CD4-positive, alpha-beta T cell treated with Interleukin-15 for 1 hour (primary cell): ENCODE results near the gene IQCE.
"Not testable (repeated sequence)": the region's sequence is repeated elsewhere in the genome, so short reads cannot be mapped to it uniquely, and the experiment has no call there.

ENCODE experiments used
- DNase-seq: peaks from one replicate; pipeline ENCODE4 v3.0.0-alpha.2; 2020

The IQCE gene

DNA sequence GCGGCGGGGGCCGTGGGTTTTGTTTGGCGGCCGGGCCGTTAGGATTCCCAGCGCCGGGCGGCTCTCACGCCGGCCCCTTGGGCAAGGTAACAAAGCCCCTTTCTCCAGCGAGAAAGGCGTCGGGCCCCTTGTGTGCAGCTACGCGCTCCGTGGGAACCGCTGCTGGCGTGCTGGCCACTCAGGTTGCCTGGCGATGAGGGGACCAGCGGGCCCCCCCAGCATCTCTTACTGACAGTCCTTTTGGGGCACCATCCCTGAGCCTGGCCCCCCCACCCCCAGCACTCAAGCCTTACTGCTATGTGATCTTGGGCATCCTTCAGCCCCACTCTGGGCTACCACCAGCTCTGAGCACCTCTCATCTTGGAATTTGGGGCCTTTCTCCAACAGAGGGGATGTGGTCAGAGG lies 37.4 kb upstream of the IQCE start:
- no peak for DNase-seq

- peak; percentile 83 for DNase-seq
These were observed 36.7 kb upstream of the IQCE start for GRCh38 chr7:2521952-2522591.

DNA sequence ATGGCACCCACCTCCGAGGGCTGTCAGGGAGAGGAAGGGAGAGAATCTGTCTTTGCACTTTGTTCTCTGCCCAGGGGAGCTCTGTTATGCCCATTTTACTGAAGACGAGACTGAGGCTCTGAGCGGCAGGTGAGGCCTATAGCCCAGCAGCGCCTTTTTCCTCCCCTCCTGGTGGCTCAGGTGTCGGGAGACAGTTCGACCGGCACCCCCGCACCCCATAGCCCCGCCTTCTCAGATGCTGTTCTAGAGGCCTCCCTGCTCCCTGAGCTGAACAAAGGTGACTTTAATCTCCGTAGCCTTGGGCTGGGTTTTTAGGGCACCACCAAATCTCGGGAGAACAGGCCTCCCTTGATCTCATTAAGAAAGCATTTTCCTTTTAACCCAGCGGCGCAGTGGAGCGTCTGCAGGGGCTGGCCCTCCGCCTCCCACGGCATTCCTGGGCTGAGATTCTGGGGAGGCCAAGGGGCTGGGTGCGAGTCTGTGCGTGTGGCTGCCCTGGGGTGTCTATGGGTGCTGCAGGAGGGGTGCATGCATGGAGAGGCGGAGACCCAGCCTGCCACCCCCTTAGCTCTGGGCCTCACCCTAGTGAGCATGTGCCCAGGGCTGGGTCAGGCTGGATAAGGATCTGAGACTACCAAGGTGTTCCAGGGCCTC lies 35.9 kb upstream of the IQCE start:
- DNase-seq: no peak

DNA sequence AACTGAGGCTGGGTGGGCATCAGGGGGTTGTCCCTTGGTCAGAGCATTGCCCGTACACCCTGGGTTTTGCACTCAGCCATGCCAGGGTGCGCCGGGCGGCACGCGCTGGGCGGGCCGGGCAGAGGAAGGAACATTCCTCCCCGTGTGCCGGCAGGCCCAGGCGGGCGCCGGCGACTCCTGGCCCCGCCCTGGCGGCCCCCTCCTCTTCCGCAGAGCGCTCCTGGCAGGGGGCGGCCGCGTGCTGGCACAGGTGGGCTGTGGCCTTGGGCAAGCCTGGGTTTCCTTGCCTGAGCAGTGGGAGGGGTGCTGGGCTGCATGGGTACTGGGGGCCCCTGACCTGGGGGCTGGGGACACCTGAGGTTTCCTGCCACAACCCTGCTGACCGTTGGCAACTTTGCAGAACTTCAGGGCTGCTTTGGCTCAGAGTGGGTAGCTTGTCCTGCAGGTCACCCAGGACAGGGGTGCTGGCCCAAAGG lies 35.3 kb upstream of the IQCE start:
- no peak for DNase-seq

GRCh38 chr7:2523941-2524807 lies 34.6 kb upstream of the IQCE start:
- no peak for DNase-seq

- no peak for DNase-seq
These were observed 33.7 kb upstream of the IQCE start for GRCh38 chr7:2524808-2525657.

DNA sequence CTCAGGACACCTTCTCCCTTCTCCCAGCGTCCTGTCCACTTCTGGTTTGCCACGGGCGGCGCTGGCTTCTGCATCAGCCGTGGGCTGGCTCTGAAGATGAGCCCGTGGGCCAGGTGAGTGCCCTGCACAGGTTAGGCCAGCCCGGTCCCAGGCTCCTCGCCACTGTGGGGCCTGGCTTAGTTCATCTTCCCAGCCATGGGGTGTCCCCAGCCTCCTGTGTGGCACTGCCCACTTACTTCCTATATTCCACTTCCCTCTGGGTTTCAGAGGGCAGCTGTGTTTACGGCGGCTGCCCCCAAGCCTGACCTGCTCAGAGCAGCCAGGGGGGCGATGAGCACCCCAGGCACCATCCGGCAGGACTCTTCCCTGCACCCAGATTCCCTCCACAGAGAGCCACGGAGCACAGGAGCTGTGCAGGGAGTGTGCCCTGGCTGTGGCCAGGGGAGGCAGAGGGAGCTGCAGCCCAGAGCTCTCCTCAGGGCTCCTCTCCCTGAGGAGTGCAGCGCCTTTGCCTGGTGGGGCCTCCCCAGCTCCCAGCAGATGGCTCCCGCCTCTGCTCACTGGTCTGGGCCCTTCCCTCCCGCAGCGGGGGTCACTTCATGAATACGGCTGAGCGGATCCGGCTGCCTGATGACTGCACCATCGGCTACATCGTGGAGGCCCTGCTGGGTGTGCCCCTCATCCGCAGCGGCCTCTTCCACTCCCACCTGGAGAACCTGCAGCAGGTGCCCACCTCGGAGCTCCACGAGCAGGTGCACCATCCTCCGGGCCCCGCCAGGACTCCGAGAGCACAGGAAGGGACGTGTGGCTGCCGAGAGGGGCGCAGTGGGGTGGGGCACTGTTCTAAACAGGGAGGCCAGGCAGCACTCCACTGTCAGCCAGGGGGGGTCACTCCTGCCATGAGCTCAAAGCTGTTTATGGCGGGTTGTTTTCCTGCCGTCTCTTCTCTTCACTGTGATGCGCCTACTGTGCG lies 32.8 kb upstream of the IQCE start:
- no peak for DNase-seq

GRCh38 chr7:2526659-2527504 lies 31.9 kb upstream of the IQCE start:
- DNase-seq: no peak

GRCh38 chr7:2527505-2528467 lies 31.0 kb upstream of the IQCE start:
- peak; percentile 58 for DNase-seq

GRCh38 chr7:2528481-2529095 lies 30.2 kb upstream of the IQCE start:
- no peak for DNase-seq

DNA sequence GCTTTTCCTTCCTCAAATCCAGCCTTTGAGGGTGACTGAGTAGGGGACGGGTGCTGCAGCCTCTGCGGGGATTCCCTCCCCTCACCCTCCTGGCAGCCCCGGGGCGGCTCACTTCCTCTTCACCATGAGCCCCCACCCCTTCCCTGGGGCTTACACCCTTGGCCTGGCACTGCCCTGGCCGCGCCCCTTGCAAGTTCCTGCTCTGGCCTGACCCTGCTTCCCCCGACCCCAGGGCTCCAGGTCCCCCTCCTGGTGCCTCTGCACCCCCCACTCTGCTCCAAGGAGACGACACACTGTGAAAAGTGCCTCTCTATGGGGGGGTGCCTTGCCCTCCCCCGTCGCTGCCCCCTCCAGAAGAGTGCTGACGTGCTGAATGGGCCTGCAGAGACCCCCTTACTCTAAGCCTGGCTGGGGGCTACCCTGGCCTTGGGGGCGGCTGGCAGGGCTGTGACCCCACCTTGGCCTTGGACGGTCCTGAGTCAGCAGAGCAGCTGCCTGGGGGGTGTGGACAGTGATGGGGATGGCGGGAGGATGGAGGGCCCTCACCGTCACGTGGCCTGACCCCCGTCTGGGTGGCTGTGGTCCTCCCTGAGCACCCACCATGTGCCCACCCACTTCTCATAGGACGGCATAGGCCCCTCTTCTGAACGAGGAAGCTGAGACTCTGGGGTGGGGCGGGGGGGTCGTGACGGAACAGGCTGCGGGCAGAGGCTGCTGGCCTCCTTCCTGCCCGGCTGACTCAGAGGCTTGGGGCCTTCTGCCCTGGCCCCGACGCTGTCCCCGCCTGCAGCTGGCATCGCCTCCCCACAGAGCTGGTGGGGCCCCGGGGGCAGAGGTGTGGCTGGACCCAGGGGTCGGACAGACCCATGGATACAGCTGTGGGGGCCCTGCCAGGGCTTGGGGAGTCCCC lies 29.4 kb upstream of the IQCE start:
- peak; percentile 92 for DNase-seq

DNA sequence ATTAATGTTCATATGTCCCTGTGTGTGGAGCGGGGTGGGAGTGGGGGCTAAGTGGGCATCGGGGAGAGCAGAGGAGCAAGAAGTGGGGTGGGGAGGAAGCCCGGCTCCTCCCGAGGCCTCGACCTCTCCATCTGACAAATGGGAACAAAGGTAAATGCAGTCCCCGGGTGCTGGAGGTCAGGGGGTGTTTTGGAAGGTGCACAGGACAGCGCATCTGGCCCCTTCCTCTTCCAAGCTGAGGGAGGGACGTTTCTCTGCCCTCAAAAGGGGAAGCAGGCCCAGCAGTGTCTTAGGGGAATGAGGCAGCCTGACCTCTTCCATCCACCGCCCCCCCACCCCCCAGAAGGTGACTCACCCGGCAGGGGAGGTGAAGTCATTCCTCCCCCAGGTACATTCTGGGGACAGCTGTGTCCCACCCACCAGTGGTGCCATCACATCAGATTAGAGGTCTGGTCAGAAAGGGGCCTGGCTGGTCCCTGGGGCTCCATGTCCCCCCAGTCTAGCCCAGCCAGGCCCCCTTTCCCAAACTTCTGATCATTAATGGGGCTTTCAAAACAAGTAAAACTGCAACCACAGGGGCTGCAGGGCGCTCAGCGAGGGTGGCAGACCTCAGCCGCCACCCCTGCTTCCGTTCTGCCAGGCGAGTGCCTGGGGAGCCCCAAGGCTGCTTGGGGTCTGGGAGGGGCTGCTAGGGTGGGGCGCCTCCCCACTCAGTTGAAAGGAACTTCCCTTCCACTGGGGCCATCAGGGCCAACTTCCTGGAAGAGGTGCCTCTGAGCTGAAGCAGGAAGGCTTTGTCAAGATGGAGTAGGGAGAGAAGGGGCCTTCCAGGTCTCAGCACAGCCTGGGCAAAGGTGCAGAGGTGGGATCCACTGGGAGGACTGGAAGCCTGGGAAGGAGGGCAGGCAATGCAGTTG lies 28.4 kb upstream of the IQCE start:
- DNase-seq: peak; percentile 87

GRCh38 chr7:2530994-2531795 lies 27.6 kb upstream of the IQCE start:
- not testable (repeated sequence) for DNase-seq

- not testable (repeated sequence) for DNase-seq
These were observed 27.0 kb upstream of the IQCE start for GRCh38 chr7:2531796-2532110.

DNA sequence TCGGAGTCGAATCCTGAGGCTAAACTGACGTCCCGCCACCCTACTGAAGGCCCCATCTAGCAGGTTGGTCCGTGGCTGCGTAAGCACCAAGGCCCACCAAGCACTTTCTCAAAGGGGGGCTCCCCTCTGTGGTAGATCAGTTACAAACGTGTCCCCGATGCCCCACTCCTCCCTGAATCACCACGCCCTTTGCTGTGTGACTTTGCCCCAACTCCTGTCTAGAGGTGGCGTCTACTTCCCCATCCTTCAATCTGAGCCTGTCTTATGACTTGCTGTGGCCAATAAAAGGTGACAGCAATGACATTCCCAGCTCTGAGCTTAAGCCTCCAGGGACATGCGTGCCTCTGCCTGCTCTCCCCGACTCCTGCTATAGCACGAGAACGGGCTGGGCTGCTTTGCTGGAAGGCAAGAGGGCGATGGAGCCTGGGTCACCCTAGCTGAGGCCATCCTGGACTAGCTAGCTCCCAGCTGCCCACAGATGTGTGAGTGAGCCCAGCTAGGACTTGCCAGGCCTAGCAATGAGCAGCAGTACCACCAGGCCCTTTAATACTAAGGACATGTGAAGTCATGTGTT lies 26.5 kb upstream of the IQCE start:
- DNase-seq: not testable (repeated sequence)
